Motor neuron (in vitro differentiated cells): Measurements from ENCODE around the gene CLMN. TPM values are rescaled to one million over a fixed set of nuclear protein-coding genes. Genes with fewer than 3 reads are reported as not detected.

Experiments used
- ATAC-seq, 8 experiments: fragments of 200-7000 bp; cut with Tn5 transposase; replicated peaks in 6 of 8; 2 replicates each; pipeline ENCODE4 v1.8.0; 2021; ENCODE audit warnings: mild to moderate bottlenecking in 8 of 8, moderate library complexity in 8 of 8
- H3K27ac ChIP-seq, 2 donors: fragments of 250-450 bp; sonication (Bioruptor Pico); 2 replicates each; pipeline ENCODE4 v1.9.0; 2021; ENCODE audit warnings: antibody characterized with exemption in 2 of 2, mild to moderate bottlenecking in 2 of 2, moderate library complexity in 1 of 2
- H3K4me1 ChIP-seq, 2 donors: fragments of 250-450 bp; sonication (Bioruptor Pico); replicated peaks in 1 of 2; 2 replicates each; pipeline ENCODE4 v1.6.1; 2021; ENCODE audit warnings: antibody characterized with exemption in 2 of 2, mild to moderate bottlenecking in 2 of 2, moderate library complexity in 1 of 2
- H3K4me3 ChIP-seq, 5 donors: fragments of 250-450 bp; sonication (Bioruptor Pico); 2 replicates each; pipeline ENCODE4 v1.9.0; 2021; ENCODE audit warnings: antibody characterized with exemption in 5 of 5, mild to moderate bottlenecking in 5 of 5, moderate library complexity in 4 of 5
- WGBS, 10 experiments: fragments of 450-650 bp; shearing (Covaris generic); methylation state at CpG; one replicate each; pipeline ENCODE4 v1.0.0; 2022; 5-methylcytosine and 5-hydroxymethylcytosine counted together
- in situ Hi-C, 9 experiments: fragments of 400-800 bp; cut with MboI; loops; one replicate each; pipeline ENCODE4 v1.15.0; 2021; ENCODE audit warnings: low sequenced_read_pairs in 9 of 9, low pct_unique_long_range_greater_than_20kb in 2 of 9; ENCODE audit not compliant: unreplicated experiment in 9 of 9
- total RNA-seq, 8 experiments: library from RNA; unstranded; fragments of 300-600 nt; gene quantifications; 2 replicates each; pipeline versions ENCODE4 v1.2.3 to v1.2.4, GENCODE V29; 2022

CLMN gene
- total RNA-seq, 8 experiments from 2014 or later, result 0.10 to 5.3 (median 2.8) TPM

DNA sequence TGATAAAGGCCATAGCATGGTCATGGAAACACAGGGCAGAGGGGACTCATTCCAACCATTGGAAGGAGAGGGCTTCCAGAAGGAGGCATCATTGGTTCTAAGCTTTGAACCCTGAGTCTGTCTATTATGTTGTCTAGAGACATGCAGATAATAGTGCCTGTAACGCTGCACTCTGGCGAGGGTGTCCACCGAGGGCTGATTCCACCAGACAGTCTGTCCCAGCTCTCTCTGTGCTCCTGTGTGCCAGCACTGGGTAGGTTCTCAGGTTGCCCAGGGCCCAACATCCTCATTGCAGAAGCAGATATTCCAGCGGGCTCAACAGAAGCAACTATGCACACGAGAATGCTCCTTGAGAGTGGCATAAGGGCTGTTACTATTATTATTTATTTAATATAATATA, 18.7 kb upstream of the CLMN start:
- 0 to 100% (median 75%) methylated on average over 1 to 5 of the region's 5 CpGs; no CpG with 5 or more reads in 2 of the 10 experiments for WGBS, 10 experiments
- no peak for ATAC-seq
- in situ Hi-C loops, result no loop called here
- H3K27ac ChIP-seq, result no peak overlapping the region
- H3K4me1 ChIP-seq, result no peaks in the 10 kb centered on the region
- no peak overlapping the region for H3K4me3 ChIP-seq

DNA sequence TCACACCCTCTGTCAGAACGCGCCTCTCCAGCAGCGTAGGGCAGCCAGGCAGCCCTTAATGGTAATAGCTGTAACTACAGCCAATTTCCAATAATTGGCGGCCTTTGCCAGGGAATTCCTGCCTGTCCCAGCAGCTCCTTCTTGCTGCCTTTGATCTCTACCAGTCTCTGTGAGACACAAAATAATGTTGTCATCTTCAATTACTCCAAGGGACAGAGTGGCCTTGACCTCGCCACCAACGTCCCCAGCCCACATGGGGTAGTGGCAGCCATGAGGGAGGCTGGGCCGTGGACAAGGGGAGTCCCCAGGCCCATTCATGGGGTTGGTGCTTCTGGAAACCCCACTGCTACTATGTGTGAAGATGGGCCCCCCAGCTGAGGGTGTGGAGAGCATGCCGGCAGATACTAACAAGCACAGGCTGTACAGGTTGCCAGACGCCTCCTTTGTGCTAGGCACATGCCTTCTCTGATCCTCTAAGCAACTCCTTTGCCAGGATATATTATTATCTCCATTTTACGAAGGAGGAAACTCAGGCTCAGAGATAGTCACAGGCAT, 17.4 kb upstream of the CLMN start:
- no peak for ATAC-seq
- Histone ChIP-seq H3K4me3 (no peak overlapping the region), H3K4me1 (no peaks in the 10 kb centered on the region), H3K27ac (no peak overlapping the region)
- whole genome bisulfite sequencing, 10 experiments, result 55 to 100% (median 83%) methylated on average over 1 to 6 of the region's 10 CpGs; no CpG with 5 or more reads in 4 of the 10 experiments
- in situ Hi-C loops, result no loop called here

- in situ Hi-C loops, result no loop called here
- Histone ChIP-seq H3K4me1 (no peaks in the 10 kb centered on the region), H3K27ac (no peak overlapping the region), H3K4me3 (no peak overlapping the region)
- 0 to 100% (median 65%) methylated on average over 1 to 4 of the region's 5 CpGs; no CpG with 5 or more reads in 2 of the 10 experiments for WGBS, 10 experiments
- ATAC-seq, result no peak
Measured at GRCh38 chr14:95336192-95336760, 16.6 kb upstream of the CLMN start.

GRCh38 chr14:95335071-95335470, 15.4 kb upstream of the CLMN start:
- WGBS, 10 experiments, result 38 to 100% (median 79%) methylated on average over 1 to 2 of the region's 2 CpGs; no CpG with 5 or more reads in 6 of the 10 experiments
- Histone ChIP-seq H3K4me1 (no peaks in the 10 kb centered on the region), H3K4me3 (no peak overlapping the region), H3K27ac (no peak overlapping the region)
- in situ Hi-C loops, result no loop called here
- ATAC-seq, result no peak

- H3K27ac ChIP-seq, result no peak overlapping the region
- 32 to 80% (median 63%) methylated on average over 2 to 4 of the region's 6 CpGs; no CpG with 5 or more reads in 7 of the 10 experiments for WGBS, 10 experiments
- peaks cover 1 to 2% of the 10 kb centered on the region in 2 donors for H3K4me1 ChIP-seq
- no peak overlapping the region for H3K4me3 ChIP-seq
- in situ Hi-C loops, result no loop called here
- no peak for ATAC-seq
Measured at GRCh38 chr14:95334044-95334443, 14.3 kb upstream of the CLMN start.

GRCh38 chr14:95332641-95333040, 12.9 kb upstream of the CLMN start:
- Histone ChIP-seq H3K27ac (no peak overlapping the region), H3K4me3 (no peak overlapping the region), H3K4me1 (peaks cover 7 to 8% of the 10 kb centered on the region in 2 donors)
- in situ Hi-C loops, result no loop called here
- no peak for ATAC-seq
- 53 to 100% (median 80%) methylated on average over 1 to 3 of the region's 3 CpGs; no CpG with 5 or more reads in 3 of the 10 experiments for WGBS, 10 experiments

- in situ Hi-C loops, result no loop called here
- ATAC-seq, result no peak
- peaks cover 7 to 8% of the 10 kb centered on the region in 2 donors for H3K4me1 ChIP-seq
- no peak overlapping the region for H3K27ac ChIP-seq
- 38 to 100% (median 73%) methylated on average over 1 to 3 of the region's 10 CpGs; no CpG with 5 or more reads in 6 of the 10 experiments for WGBS, 10 experiments
- H3K4me3 ChIP-seq, result no peak overlapping the region
Measured at GRCh38 chr14:95331708-95332408, 12.2 kb upstream of the CLMN start.

DNA sequence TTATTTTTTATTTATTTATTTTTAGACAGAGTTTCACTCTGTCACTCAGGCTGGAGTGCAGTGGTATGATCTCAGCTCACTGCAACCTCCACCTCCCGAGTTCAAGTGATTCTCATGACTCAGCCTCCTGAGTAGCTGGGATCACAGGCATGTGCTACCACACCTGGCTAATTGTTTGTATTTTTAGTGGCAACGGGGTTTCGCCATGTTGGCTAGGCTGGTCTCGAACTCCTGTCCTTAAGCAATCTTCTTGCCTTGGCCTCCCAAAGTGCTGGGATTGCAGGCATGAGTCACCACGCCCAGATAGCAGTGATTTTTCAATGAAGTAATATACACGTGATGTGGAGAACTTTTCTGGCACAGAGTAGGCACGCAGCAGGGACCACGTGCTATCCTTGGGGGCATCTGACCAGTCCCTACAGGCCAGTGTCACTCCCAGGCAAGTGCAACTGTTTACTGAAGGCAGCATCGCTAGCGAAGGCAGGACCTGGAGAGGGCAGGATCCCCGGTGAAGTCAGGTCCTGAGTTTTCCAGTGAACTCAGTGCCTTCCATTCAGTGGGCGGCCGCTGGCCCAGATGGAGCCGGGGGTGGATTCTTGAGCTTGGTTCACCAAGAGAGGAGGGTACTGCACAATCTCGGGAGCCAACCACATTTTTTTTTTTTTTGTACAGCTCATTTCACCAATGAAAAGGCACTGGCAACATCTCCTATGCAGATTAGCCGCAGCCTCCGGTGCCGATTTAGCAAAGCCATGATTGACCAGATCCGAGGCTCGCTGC, 11.1 kb upstream of the CLMN start:
- Histone ChIP-seq H3K4me3 (no peak overlapping the region), H3K27ac (no peak overlapping the region), H3K4me1 (peaks cover 7 to 8% of the 10 kb centered on the region in 2 donors)
- 50 to 88% (median 82%) methylated on average over 1 to 14 of the region's 20 CpGs; no CpG with 5 or more reads in 1 of the 10 experiments for WGBS, 10 experiments
- in situ Hi-C loops, result no loop called here
- no peak for ATAC-seq

GRCh38 chr14:95329941-95330340, 10.2 kb upstream of the CLMN start:
- H3K4me3 ChIP-seq, result no peak overlapping the region
- H3K4me1 ChIP-seq, result peaks cover 7 to 8% of the 10 kb centered on the region in 2 donors
- in situ Hi-C loops, result no loop called here
- 20 to 100% (median 88%) methylated on average over 1 to 6 of the region's 9 CpGs; no CpG with 5 or more reads in 4 of the 10 experiments for WGBS, 10 experiments
- H3K27ac ChIP-seq, result no peak overlapping the region
- ATAC-seq, result no peak

- in situ Hi-C loops, result no loop called here
- Histone ChIP-seq H3K27ac (no peak overlapping the region), H3K4me1 (peaks cover 7 to 8% of the 10 kb centered on the region in 2 donors), H3K4me3 (no peak overlapping the region)
- WGBS, 10 experiments, result 0 to 100% (median 71%) methylated on average over 2 to 12 of the region's 13 CpGs; no CpG with 5 or more reads in 1 of the 10 experiments
- ATAC-seq, result peak in 5 of 8 experiments; percentile 68 to 95 (median 94)
Measured at GRCh38 chr14:95328729-95329503, 9.2 kb upstream of the CLMN start.

DNA sequence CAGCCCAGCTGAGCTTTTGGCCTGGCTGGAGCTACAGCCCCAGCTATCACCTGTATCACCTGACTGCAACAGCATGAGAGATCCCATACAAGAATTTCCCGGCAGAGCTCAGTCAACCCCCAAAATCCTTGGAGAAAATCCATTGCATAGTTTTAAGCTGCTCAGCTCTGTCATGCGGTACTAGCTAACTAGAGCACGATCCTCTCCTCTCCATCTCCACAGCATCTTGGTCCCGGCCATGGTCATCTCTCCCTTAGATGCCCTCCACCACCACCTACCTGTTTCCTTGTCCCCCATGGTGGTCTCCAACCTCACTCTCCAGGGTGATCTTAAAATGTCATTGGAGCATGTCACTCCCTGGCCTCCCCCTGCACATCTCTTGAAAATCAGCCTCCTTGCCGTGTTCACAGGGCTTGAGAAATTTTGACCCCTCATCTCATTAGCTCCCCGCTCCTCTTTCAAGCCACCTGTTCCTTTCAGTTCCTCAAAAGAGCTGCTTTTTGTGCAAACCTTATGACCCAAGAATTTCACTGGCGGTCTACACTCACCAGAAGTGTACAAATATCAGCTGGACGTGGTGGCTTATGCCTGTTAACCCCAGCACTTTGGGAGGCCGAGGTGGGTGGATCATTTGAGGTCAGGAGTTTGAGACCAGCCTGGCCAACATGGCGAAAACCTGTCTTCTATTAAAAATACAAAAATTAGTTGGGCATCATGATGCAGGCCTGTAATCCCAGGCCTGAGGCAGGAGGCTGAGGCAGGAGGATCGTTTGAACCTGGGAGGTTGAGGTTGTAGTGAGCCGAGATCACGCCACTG, 8.1 kb upstream of the CLMN start:
- Histone ChIP-seq H3K4me3 (no peak overlapping the region), H3K27ac (no peak overlapping the region), H3K4me1 (peaks cover 7 to 8% of the 10 kb centered on the region in 2 donors)
- in situ Hi-C loops, result no loop called here
- no peak for ATAC-seq
- 43 to 100% (median 77%) methylated on average over 2 to 10 of the region's 13 CpGs for WGBS, 10 experiments

DNA sequence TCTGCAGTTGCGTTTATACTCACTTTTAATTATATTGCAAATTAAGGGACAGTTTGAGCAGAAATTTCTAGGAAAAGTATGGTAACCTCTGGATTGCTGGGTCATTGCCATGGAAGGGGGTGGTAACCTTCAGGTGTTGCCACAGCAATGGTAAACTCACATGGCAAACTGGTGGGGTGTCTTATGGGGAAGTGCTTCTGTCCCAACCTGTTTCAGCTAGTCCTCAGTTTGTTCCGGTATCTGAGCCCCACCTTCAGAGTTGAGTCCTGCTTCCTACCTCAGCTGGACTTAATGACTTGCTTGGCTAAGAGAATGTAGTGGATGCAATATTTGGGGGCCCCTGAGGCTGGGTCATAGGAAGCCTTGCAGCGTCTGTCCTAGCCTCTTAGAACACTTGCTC, 7.3 kb upstream of the CLMN start:
- Histone ChIP-seq H3K4me1 (peaks cover 10 to 13% of the 10 kb centered on the region in 2 donors), H3K4me3 (no peak overlapping the region), H3K27ac (no peak overlapping the region)
- in situ Hi-C loops, result no loop called here
- 46 to 100% (median 77%) methylated on average over 1 to 3 of the region's 3 CpGs; no CpG with 5 or more reads in 2 of the 10 experiments for WGBS, 10 experiments
- ATAC-seq, result no peak
